Pancreas (tissue), 10 donors: Measurements from ENCODE around the gene EXOC6. TPM values are rescaled to one million over a fixed set of nuclear protein-coding genes. Genes with fewer than 3 reads are reported as not detected.
"Not testable (repeated sequence)": the region's sequence is repeated elsewhere in the genome, so short reads cannot be mapped to it uniquely, and the experiment has no call there.

Experiments
- ATAC-seq, 4 donors: fragments of 200-7000 bp; cut with Tn5 transposase; one replicate each; pipeline versions ENCODE4 v1.8.0 to v1.9.1; 2020; ENCODE audit warnings: mild to moderate bottlenecking in 4 of 4, moderate library complexity in 4 of 4
- DNase-seq, 6 donors: peaks; one replicate each; pipeline ENCODE4 v3.0.0-alpha.2; 2020
- FAIRE-seq: peaks from 2 replicates; lab custom pipeline; 2012; peaks lifted over from hg19 to GRCh38; lab: Jason Lieb, UNC
- H3K27ac ChIP-seq, 4 donors: fragments of 200-600 bp; sonication (generic); 1 replicate in 3 of 4; 2 replicates in 1 of 4; pipeline versions ENCODE4 v1.5.0 to v1.8.0; 2020
- H3K27me3 ChIP-seq, 4 donors: fragments of 200-600 bp; one replicate each; pipeline ENCODE4 v1.8.0; 2021
- H3K36me3 ChIP-seq, 3 donors: fragments of 200-600 bp; sonication (generic) in 1 of 3; one replicate each; pipeline versions ENCODE4 v1.5.0 to v1.8.0; 2020 to 2021
- H3K4me1 ChIP-seq, 3 donors: fragments of 200-600 bp; one replicate each; pipeline ENCODE4 v1.8.0; 2021
- H3K4me3 ChIP-seq, 4 donors: fragments of 200-600 bp; sonication (generic) in 2 of 4; one replicate each; pipeline versions ENCODE4 v1.5.0 to v1.8.0; 2020 to 2021
- H3K9me3 ChIP-seq, 4 donors: fragments of 200-600 bp; one replicate each; pipeline ENCODE4 v1.8.0; 2021
- CTCF ChIP-seq, 4 donors: fragments of 200-600 bp; sonication (generic) in 3 of 4; IDR thresholded peaks; one replicate each; pipeline versions ENCODE4 v1.5.0 to v1.8.0; 2021; ENCODE audit warnings: antibody characterized with exemption in 4 of 4
- WGBS, 2 donors: extraction: QIAGEN DNeasy Blood & Tissue Kit; methylation state at CpG; one replicate each; pipeline ENCODE4 v1.1.7; 2013; 5-methylcytosine and 5-hydroxymethylcytosine counted together
- intact Hi-C, 3 donors: fragments of 100-400 bp; cut with DNase I; formaldehyde crosslinking; loops; one replicate each; pipeline versions ENCODE4 v1.11.1 to v1.14.2; 2022
- polyA plus RNA-seq, 2 donors: library from polyadenylated mRNA; stranded (reverse); fragments of 200-250 nt; gene quantifications; one replicate each; pipeline ENCODE4 v1.2.3, GENCODE V29; 2013
- total RNA-seq, 6 donors: library from RNA; stranded (reverse); fragmentation: NEBNext Ultra II Directional in 4 of 6; extraction: Animal tissue kit (Norgen Biotek cat#: 25700) in 4 of 6; gene quantifications; one replicate each; pipeline versions ENCODE4 v1.2.1 to v1.2.4, GENCODE V29; 2021 to 2023
- donor health status: healthy with polysubstance abuse.
- donor health status: DM: no; HTN: no; CAD: no; lungs with moderate emphysema.
- donor health status: DM: no; HTN: no; CAD: no.
- donor health status: control.
- donor health status: control.
- donor health status: Bipolar disorder and iron deficiency.
- donor health status: DM: yes; HTN: yes; CAD: no.
- donor health status: DM: no; HTN: no; CAD: no.
- donor health status: DM: no; HTN: no; CAD: no.
- donor health status: DM: yes; HTN: yes; CAD: no.

EXOC6 gene
- total and polyA plus RNA-seq, 8 donors = 4.2 to 10.3 (median 7.3) TPM

- H3K27me3 ChIP-seq = no peaks in the 10 kb centered on the region
- no peak for FAIRE-seq
- H3K27ac ChIP-seq = no peak overlapping the region
- 90% methylated on average over 1 of the region's 1 CpG for WGBS, 2 donors
- no peaks in the 10 kb centered on the region for H3K4me1 ChIP-seq
- no peak for ATAC-seq
- no peaks in the 10 kb centered on the region for H3K36me3 ChIP-seq
- no peak for TF ChIP-seq CTCF (IDR thresholded peaks at IDR 0.05)
- DNase-seq = no peak
- no peaks in the 10 kb centered on the region for H3K9me3 ChIP-seq
- intact Hi-C loops = no loop called here
- no peak overlapping the region for H3K4me3 ChIP-seq
These were observed 90.5 kb downstream of the EXOC6 start for GRCh38 chr10:92938841-92939240.

GRCh38 chr10:92942226-92942625, 93.9 kb downstream of the EXOC6 start:
- DNase-seq = no peak
- Histone ChIP-seq H3K9me3 (no peaks in the 10 kb centered on the region), H3K36me3 (no peaks in the 10 kb centered on the region), H3K4me1 (no peaks in the 10 kb centered on the region), H3K4me3 (no peak overlapping the region), H3K27me3 (no peaks in the 10 kb centered on the region), H3K27ac (no peak overlapping the region)
- no peak for ATAC-seq
- TF ChIP-seq CTCF (IDR thresholded peaks at IDR 0.05) = no peak
- intact Hi-C loops = no loop called here
- FAIRE-seq = no peak

- H3K36me3 ChIP-seq = peaks cover 0 to 8% (median 0%) of the 10 kb centered on the region in 3 donors
- FAIRE-seq = no peak
- WGBS, 2 donors = 96 to 97% methylated on average over 3 of the region's 3 CpGs
- intact Hi-C loops = no loop called here
- TF ChIP-seq CTCF (IDR thresholded peaks at IDR 0.05) = no peak
- no peak for DNase-seq
- no peak for ATAC-seq
- H3K4me1 ChIP-seq = no peaks in the 10 kb centered on the region
- H3K27ac ChIP-seq = no peak overlapping the region
- no peaks in the 10 kb centered on the region for H3K27me3 ChIP-seq
- no peak overlapping the region for H3K4me3 ChIP-seq
- no peaks in the 10 kb centered on the region for H3K9me3 ChIP-seq
These were observed 98.2 kb downstream of the EXOC6 start for GRCh38 chr10:92946491-92946890.

GRCh38 chr10:92952573-92952972, 104.3 kb downstream of the EXOC6 start:
- H3K27ac ChIP-seq, FAIRE-seq, H3K4me1 ChIP-seq, ATAC-seq, DNase-seq, intact Hi-C loops, H3K4me3 ChIP-seq, H3K9me3 ChIP-seq, H3K27me3 ChIP-seq: not testable (repeated sequence)
- H3K36me3 ChIP-seq = peaks cover 0 to 18% (median 0%) of the 10 kb centered on the region in 3 donors

GRCh38 chr10:92957223-92958010, 109.1 kb downstream of the EXOC6 start:
- no peak for DNase-seq
- no peak for ATAC-seq
- no peaks in the 10 kb centered on the region for H3K9me3 ChIP-seq
- no peaks in the 10 kb centered on the region for H3K27me3 ChIP-seq
- no peak overlapping the region for H3K27ac ChIP-seq
- no peak for TF ChIP-seq CTCF (IDR thresholded peaks at IDR 0.05)
- intact Hi-C loops = no loop called here
- H3K4me3 ChIP-seq = no peak overlapping the region
- WGBS, 2 donors = 64 to 66% methylated on average over 2 of the region's 2 CpGs
- no peaks in the 10 kb centered on the region for H3K4me1 ChIP-seq
- FAIRE-seq = no peak
- peaks cover 0 to 14% (median 0%) of the 10 kb centered on the region in 3 donors for H3K36me3 ChIP-seq
